Testis (tissue), 2 donors: ENCODE results near the gene FBXO31.

ENCODE experiments used
- POLR2A ChIP-seq: fragments of 450-650 bp; IDR thresholded peaks from one replicate; pipeline ENCODE4 v1.6.1; 2017; ENCODE audit warnings: antibody characterized with exemption, mild to moderate bottlenecking, moderate library complexity
- TF ChIP-seq, protein P1 (sequence below), 3 experiments: fragments of 450-650 bp in 2 of 3; fragments of 200-600 bp in 1 of 3; sonication (generic) in 1 of 3; IDR thresholded peaks; one replicate each; pipeline ENCODE4 v1.5.1; 2016 to 2019; ENCODE audit warnings: antibody characterized with exemption in 3 of 3, mild to moderate bottlenecking in 2 of 3, moderate library complexity in 1 of 3

DNA sequence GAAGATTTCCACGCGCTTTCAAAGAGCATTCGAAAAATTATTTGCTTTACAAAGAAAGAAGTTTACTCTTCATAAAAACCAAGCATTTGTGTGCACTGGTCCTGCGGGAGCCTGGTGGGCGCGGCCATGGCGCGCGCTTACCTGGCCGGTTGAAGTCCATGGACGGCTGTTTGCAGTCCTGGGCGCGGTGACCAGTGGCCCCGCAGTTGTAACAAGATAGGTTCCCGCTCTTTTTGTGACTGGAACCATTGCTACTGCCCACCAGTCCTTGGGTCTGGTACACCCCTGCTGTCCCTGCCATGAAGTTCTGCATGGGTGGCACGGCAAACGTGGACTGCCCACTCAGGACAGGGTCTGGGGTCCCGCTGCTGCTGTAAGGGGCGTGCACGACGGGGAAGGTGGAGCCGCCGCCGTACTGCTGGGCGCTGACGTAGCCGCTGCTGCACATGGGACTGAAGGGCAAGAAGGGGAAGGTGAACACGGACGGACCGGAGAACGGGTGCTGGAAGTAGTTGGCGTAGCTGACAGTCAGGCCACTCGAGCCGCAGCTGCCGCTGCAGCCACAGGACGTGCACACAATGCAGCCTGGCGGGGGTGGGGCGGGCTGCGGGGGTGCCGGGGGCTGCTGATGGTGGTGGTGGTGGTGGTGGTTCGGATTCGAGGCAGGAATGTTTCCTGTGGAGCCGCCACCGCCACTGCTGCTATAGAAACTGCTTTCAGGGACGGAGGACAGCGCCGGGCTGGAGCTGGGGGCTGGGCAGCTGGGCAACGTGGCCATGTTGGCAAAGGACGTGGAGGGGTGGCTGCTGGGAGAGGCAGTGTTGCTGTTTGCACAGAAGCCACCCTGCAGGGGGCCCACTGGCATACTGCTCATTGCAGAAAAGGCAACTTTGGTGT is 28.0 kb upstream of the FBXO31 start:
- TF ChIP-seq, protein P1, sequence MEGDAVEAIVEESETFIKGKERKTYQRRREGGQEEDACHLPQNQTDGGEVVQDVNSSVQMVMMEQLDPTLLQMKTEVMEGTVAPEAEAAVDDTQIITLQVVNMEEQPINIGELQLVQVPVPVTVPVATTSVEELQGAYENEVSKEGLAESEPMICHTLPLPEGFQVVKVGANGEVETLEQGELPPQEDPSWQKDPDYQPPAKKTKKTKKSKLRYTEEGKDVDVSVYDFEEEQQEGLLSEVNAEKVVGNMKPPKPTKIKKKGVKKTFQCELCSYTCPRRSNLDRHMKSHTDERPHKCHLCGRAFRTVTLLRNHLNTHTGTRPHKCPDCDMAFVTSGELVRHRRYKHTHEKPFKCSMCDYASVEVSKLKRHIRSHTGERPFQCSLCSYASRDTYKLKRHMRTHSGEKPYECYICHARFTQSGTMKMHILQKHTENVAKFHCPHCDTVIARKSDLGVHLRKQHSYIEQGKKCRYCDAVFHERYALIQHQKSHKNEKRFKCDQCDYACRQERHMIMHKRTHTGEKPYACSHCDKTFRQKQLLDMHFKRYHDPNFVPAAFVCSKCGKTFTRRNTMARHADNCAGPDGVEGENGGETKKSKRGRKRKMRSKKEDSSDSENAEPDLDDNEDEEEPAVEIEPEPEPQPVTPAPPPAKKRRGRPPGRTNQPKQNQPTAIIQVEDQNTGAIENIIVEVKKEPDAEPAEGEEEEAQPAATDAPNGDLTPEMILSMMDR (IDR thresholded peaks at IDR 0.05): no peak
- no peak for TF ChIP-seq POLR2A
